IMR-90 (cell line): ENCODE results near the gene TBCK. TPM values are rescaled to one million over a fixed set of nuclear protein-coding genes. Genes with fewer than 3 reads are reported as not detected.

Source experiments
- ATAC-seq: fragments of 200-7000 bp; cut with Tn5 transposase; 2 replicates; pipeline ENCODE4 v1.9.1; 2020; ENCODE audit warnings: low read depth, mild to moderate bottlenecking, moderate library complexity
- BruUV-seq: library from RNA; stranded (reverse); fragments of 400-500 nt; replicated peaks from 2 replicates; lab custom pipeline; 2021; lab: Mats Ljungman, UMichigan
- CTCF ChIA-PET: fragments of 300-600 bp; formaldehyde crosslinking; extraction: SDS; loops from one replicate; lab custom pipeline; 2021; ENCODE audit warnings: antibody characterized with exemption; lab: Yijun Ruan, JAX
- POLR2A ChIA-PET: fragments of 300-600 bp; sonication (Branson Sonifier 250); formaldehyde crosslinking; loops from one replicate; lab custom pipeline; 2022; ENCODE audit warnings: antibody characterized with exemption; ENCODE audit not compliant: unreplicated experiment; lab: Charles Lee
- DNase-seq: peaks from one replicate; pipeline ENCODE4 v3.0.0; 2013
- H2AFZ ChIP-seq: replicated peaks from 2 replicates; pipeline ENCODE3; 2013; ENCODE audit warnings: low read length, mild to moderate bottlenecking; ENCODE audit not compliant: poor library complexity
- H2AK5ac ChIP-seq: 2 replicates; pipeline ENCODE4 v1.6.1; 2013; ENCODE audit warnings: low read depth, low read length, inconsistent platforms
- H2AK9ac ChIP-seq: replicated peaks from 2 replicates; pipeline ENCODE3; 2013; ENCODE audit warnings: mild to moderate bottlenecking, low read depth, low read length, moderate library complexity; ENCODE audit not compliant: poor library complexity
- H2BK120ac ChIP-seq: 2 replicates; pipeline ENCODE4 v1.6.1; 2013; ENCODE audit warnings: low read depth, low read length, inconsistent platforms
- H2BK15ac ChIP-seq: 3 replicates; pipeline ENCODE4 v1.6.1; 2013; ENCODE audit warnings: low read depth, low read length, inconsistent platforms
- H2BK20ac ChIP-seq: 2 replicates; pipeline ENCODE4 v1.6.1; 2013; ENCODE audit warnings: low read depth, mild to moderate bottlenecking, inconsistent platforms, low read length, moderate library complexity
- H2BK5ac ChIP-seq: 2 replicates; pipeline ENCODE4 v1.6.1; 2013; ENCODE audit warnings: mild to moderate bottlenecking, low read depth, low read length, inconsistent platforms; ENCODE audit not compliant: poor library complexity, severe bottlenecking
- H3K14ac ChIP-seq: replicated peaks from 2 replicates; pipeline ENCODE4 v1.6.1; 2013; ENCODE audit warnings: low read depth, low read length, inconsistent platforms
- H3K18ac ChIP-seq: 2 replicates; pipeline ENCODE4 v1.6.1; 2013; ENCODE audit warnings: low read depth, low read length, control low read depth
- H3K23ac ChIP-seq: 2 replicates; pipeline ENCODE4 v1.6.1; 2013; ENCODE audit warnings: low read depth, low read length, inconsistent platforms
- H3K27ac ChIP-seq: 2 replicates; pipeline ENCODE4 v1.5.1; 2013; ENCODE audit warnings: mild to moderate bottlenecking, control low read depth, low read length; ENCODE audit not compliant: insufficient read depth
- H3K27me3 ChIP-seq: 2 replicates; pipeline ENCODE4 v1.6.1; 2013; ENCODE audit warnings: low read length; ENCODE audit not compliant: control insufficient read depth, insufficient read depth
- H3K36me3 ChIP-seq: 2 replicates; pipeline ENCODE4 v1.6.1; 2013; ENCODE audit warnings: low read length, mixed read lengths; ENCODE audit not compliant: control insufficient read depth, insufficient read depth
- H3K4ac ChIP-seq: 2 replicates; pipeline ENCODE4 v1.6.1; 2013; ENCODE audit warnings: low read depth, low read length, inconsistent platforms
- H3K4me1 ChIP-seq: 2 replicates; pipeline ENCODE4 v1.6.1; 2013; ENCODE audit warnings: low read length, mixed read lengths; ENCODE audit not compliant: control insufficient read depth, insufficient read depth
- H3K4me2 ChIP-seq: 2 replicates; pipeline ENCODE4 v1.6.1; 2013; ENCODE audit warnings: low read depth, mild to moderate bottlenecking, control low read depth, low read length, moderate library complexity
- H3K4me3 ChIP-seq: 2 replicates; pipeline ENCODE4 v1.5.1; 2013; ENCODE audit warnings: low read depth, mild to moderate bottlenecking, control low read depth, low read length, moderate library complexity; ENCODE audit not compliant: insufficient read depth
- H3K56ac ChIP-seq: 2 replicates; pipeline ENCODE4 v1.6.1; 2013; ENCODE audit warnings: low read length, inconsistent platforms; ENCODE audit not compliant: insufficient read depth; ENCODE audit errors: extremely low read depth
- H3K79me1 ChIP-seq, 2 experiments: 2 replicates each; pipeline ENCODE4 v1.6.1; 2013; ENCODE audit warnings: low read length in 2 of 2, inconsistent platforms in 1 of 2, low read depth in 1 of 2
- H3K9ac ChIP-seq: 2 replicates; pipeline ENCODE4 v1.6.1; 2013; ENCODE audit warnings: low read depth, low read length, control low read depth
- H3K9me1 ChIP-seq: 2 replicates; pipeline ENCODE4 v1.6.1; 2013; ENCODE audit warnings: low read length, inconsistent platforms; ENCODE audit not compliant: insufficient read depth
- H3K9me3 ChIP-seq: 2 replicates; pipeline ENCODE4 v1.6.1; 2013; ENCODE audit warnings: low read length; ENCODE audit not compliant: control insufficient read depth, insufficient read depth
- H4K20me1 ChIP-seq: 2 replicates; pipeline ENCODE4 v1.6.1; 2013; ENCODE audit warnings: low read length, inconsistent platforms; ENCODE audit not compliant: insufficient read depth
- H4K5ac ChIP-seq: 2 replicates; pipeline ENCODE4 v1.6.1; 2013; ENCODE audit warnings: mild to moderate bottlenecking, low read depth, low read length, control low read depth
- H4K8ac ChIP-seq, 2 experiments: 2 replicates each; pipeline ENCODE4 v1.6.1; 2013; ENCODE audit warnings: low read depth in 2 of 2, low read length in 2 of 2, control low read depth in 1 of 2, inconsistent platforms in 1 of 2
- H4K91ac ChIP-seq: 2 replicates; pipeline ENCODE4 v1.6.1; 2013; ENCODE audit warnings: low read depth, low read length, inconsistent platforms; ENCODE audit not compliant: insufficient read depth
- BHLHE40 ChIP-seq: fragments of 150-350 bp; IDR thresholded peaks from 2 replicates; pipeline ENCODE4 v1.6.1; 2016; ENCODE audit warnings: mild to moderate bottlenecking, low read depth, low read length
- FOS ChIP-seq: fragments of 150-350 bp; IDR thresholded peaks from 2 replicates; pipeline ENCODE4 v1.6.1; 2016; ENCODE audit warnings: low read depth, low read length
- MAFK ChIP-seq: IDR thresholded peaks from 2 replicates; pipeline ENCODE4 v1.6.1; 2012; ENCODE audit warnings: low read depth, low read length, improper control_type of control experiment
- MXI1 ChIP-seq: IDR thresholded peaks from 2 replicates; pipeline ENCODE4 v1.6.1; 2012; ENCODE audit warnings: low read depth, mild to moderate bottlenecking, low read length, moderate library complexity, borderline replicate concordance
- POLR2A ChIP-seq: IDR thresholded peaks from 2 replicates; pipeline ENCODE4 v1.6.1; 2012; ENCODE audit warnings: mild to moderate bottlenecking, low read depth, low read length
- RAD21 ChIP-seq: IDR thresholded peaks from 2 replicates; pipeline ENCODE4 v1.6.1; 2012; ENCODE audit warnings: low read length, improper control_type of control experiment
- RCOR1 ChIP-seq: IDR thresholded peaks from 2 replicates; pipeline ENCODE4 v1.6.1; 2012; ENCODE audit warnings: mild to moderate bottlenecking, low read length, improper control_type of control experiment; ENCODE audit not compliant: insufficient replicate concordance
- RFX5 ChIP-seq: IDR thresholded peaks from 2 replicates; pipeline ENCODE4 v1.8.0; 2012; ENCODE audit warnings: low read depth, mild to moderate bottlenecking, low read length, moderate library complexity
- SMC3 ChIP-seq: fragments of 150-350 bp; IDR thresholded peaks from 2 replicates; pipeline ENCODE4 v1.6.1; 2016; ENCODE audit warnings: low read depth, mild to moderate bottlenecking, antibody characterized with exemption, low read length, moderate library complexity
- WGBS, 2 experiments: methylation state at CpG; one replicate each; pipeline versions ENCODE4 v1.1.5 to v1.1.7; 2013; ENCODE audit warnings: missing lambda C conversion rate in 2 of 2; ENCODE audit not compliant: insufficient read length in 1 of 2; ENCODE audit errors: extremely low coverage in 2 of 2; 5-methylcytosine and 5-hydroxymethylcytosine counted together
- dilution Hi-C: fragments of 300-500 bp; cut with HindIII; formaldehyde crosslinking; loops from one replicate; pipeline ENCODE4 v1.14.3; 2018; ENCODE audit warnings: low sequenced_read_pairs; ENCODE audit not compliant: unreplicated experiment
- in situ Hi-C: fragments of 300-500 bp; cut with MboI; formaldehyde crosslinking; loops from 3 replicates; pipeline ENCODE4 v1.14.3; 2019; ENCODE audit warnings: low sequenced_read_pairs, inconsistent platforms, mixed read lengths
- intact Hi-C: fragments of 100-400 bp; cut with micrococcal nuclease; formaldehyde crosslinking; loops from 2 replicates; pipeline ENCODE4 v1.10.0; 2022
- polyA plus RNA-seq, 3 experiments: library from polyadenylated mRNA; depleted of rRNA; stranded (reverse); fragments of >200 nt; gene quantifications; 2 replicates each; pipeline ENCODE4 v1.2.3, GENCODE V29; 2012; ENCODE audit warnings: low replicate concordance in 1 of 3
- total RNA-seq: library from RNA; depleted of rRNA; stranded (reverse); fragments of >200 nt; gene quantifications from 2 replicates; pipeline ENCODE4 v1.2.3, GENCODE V29; 2012
- TF ChIP-seq, protein P1 (sequence below): fragments of 150-350 bp; IDR thresholded peaks from 2 replicates; pipeline ENCODE4 v1.6.1; 2017; ENCODE audit warnings: mild to moderate bottlenecking, antibody characterized with exemption, low read length, low read depth
- TF ChIP-seq, protein P2 (sequence below): conservative IDR thresholded peaks from 2 replicates; pipeline ENCODE4 v1.5.1; 2012; ENCODE audit warnings: mild to moderate bottlenecking, low read depth, low read length, improper control_type of control experiment

The TBCK gene
- total and polyA plus RNA-seq, 2 of the 4 experiments (the other 2 are of a cell fraction): 10.7 to 29.9 TPM

DNA sequence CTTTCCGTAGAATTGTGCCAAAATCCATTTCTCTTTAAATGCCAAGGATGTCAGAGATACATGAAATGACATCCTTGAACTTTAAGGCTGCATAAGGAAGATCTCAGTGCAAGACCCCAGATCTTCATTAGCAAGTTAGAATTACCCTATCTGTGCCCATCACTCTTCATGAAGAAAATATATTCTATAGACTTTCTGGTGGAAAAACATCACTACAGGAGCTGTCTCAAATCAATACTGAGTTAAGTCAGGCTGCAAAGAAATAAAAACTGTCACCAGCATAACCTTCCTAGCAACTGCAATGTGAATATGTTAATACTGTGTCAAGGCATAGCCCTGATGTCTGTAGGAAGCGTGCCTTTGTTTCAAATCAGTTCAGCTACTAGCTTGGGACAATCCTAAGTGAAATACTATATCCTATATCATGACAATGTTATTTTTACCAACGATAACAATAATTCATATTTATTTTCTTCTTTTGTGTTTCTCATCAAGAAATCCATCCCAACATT, 173.3 kb downstream of the TBCK start:
- H3K4me1 ChIP-seq: no peaks in the 10 kb centered on the region
- in situ Hi-C loops (no loop called here), intact Hi-C loops (no loop called here), dilution Hi-C loops (no loop called here)
- no peak overlapping the region for H4K91ac ChIP-seq
- CTCF ChIA-PET: no interaction called here
- DNase-seq: no peak
- H3K79me1 ChIP-seq: no peaks in the 10 kb centered on the region
- H3K9ac ChIP-seq: no peak overlapping the region
- H3K36me3 ChIP-seq: no peaks in the 10 kb centered on the region
- no peak overlapping the region for H4K5ac ChIP-seq
- H3K27me3 ChIP-seq: no peaks in the 10 kb centered on the region
- ATAC-seq: no peak
- WGBS, 2 experiments: 100% methylated on average over 1 of the region's 3 CpGs; no CpG with 5 or more reads in 1 of the 2 experiments
- no peak overlapping the region for H3K23ac ChIP-seq
- H3K56ac ChIP-seq: no peak overlapping the region
- no peak overlapping the region for H2AK9ac ChIP-seq
- no peak overlapping the region for H2BK15ac ChIP-seq
- H3K9me1 ChIP-seq: no peaks in the 10 kb centered on the region
- no peak overlapping the region for H3K4me2 ChIP-seq
- no peak overlapping the region for H3K4me3 ChIP-seq
- POLR2A ChIA-PET: no interaction called here
- no TSS peak for BruUV-seq
- H3K14ac ChIP-seq: no peak overlapping the region
- no peaks in the 10 kb centered on the region for H3K9me3 ChIP-seq
- H3K18ac ChIP-seq: no peak overlapping the region
- no peak overlapping the region for H4K8ac ChIP-seq
- H2AK5ac ChIP-seq: no peak overlapping the region
- H3K4ac ChIP-seq: no peak overlapping the region
- no peak overlapping the region for H2BK20ac ChIP-seq
- H2AFZ ChIP-seq: no peak overlapping the region
- no peak overlapping the region for H2BK5ac ChIP-seq
- no peak overlapping the region for H3K27ac ChIP-seq
- H2BK120ac ChIP-seq: no peak overlapping the region
- H4K20me1 ChIP-seq: no peaks in the 10 kb centered on the region
- TF ChIP-seq SMC3 (no peak), RFX5 (no peak), MAFK (no peak), MXI1 (no peak), BHLHE40 (no peak), RAD21 (no peak), RCOR1 (no peak), FOS (no peak), POLR2A (no peak)
- TF ChIP-seq, protein P1, sequence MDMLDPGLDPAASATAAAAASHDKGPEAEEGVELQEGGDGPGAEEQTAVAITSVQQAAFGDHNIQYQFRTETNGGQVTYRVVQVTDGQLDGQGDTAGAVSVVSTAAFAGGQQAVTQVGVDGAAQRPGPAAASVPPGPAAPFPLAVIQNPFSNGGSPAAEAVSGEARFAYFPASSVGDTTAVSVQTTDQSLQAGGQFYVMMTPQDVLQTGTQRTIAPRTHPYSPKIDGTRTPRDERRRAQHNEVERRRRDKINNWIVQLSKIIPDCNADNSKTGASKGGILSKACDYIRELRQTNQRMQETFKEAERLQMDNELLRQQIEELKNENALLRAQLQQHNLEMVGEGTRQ: no peak
- TF ChIP-seq, protein P2, sequence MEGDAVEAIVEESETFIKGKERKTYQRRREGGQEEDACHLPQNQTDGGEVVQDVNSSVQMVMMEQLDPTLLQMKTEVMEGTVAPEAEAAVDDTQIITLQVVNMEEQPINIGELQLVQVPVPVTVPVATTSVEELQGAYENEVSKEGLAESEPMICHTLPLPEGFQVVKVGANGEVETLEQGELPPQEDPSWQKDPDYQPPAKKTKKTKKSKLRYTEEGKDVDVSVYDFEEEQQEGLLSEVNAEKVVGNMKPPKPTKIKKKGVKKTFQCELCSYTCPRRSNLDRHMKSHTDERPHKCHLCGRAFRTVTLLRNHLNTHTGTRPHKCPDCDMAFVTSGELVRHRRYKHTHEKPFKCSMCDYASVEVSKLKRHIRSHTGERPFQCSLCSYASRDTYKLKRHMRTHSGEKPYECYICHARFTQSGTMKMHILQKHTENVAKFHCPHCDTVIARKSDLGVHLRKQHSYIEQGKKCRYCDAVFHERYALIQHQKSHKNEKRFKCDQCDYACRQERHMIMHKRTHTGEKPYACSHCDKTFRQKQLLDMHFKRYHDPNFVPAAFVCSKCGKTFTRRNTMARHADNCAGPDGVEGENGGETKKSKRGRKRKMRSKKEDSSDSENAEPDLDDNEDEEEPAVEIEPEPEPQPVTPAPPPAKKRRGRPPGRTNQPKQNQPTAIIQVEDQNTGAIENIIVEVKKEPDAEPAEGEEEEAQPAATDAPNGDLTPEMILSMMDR: no peak
